SU-DHL-6 (cell line): ENCODE measurements around the gene PASK.

Experiments used
- CTCF ChIP-seq: fragments of 200-600 bp; sonication (generic); IDR thresholded peaks from one replicate; pipeline ENCODE4 v1.5.1; 2017; ENCODE audit warnings: antibody characterized with exemption, mild to moderate bottlenecking, low read length, moderate library complexity; ENCODE audit not compliant: insufficient read depth, poor library complexity, severe bottlenecking
- EZH2phosphoT487 ChIP-seq: fragments of 200-600 bp; sonication (generic), shearing (Covaris generic); conservative IDR thresholded peaks from 2 replicates; pipeline ENCODE4 v1.6.1; 2018; ENCODE audit warnings: mild to moderate bottlenecking, antibody characterized with exemption, low read length, moderate library complexity, mixed read lengths

- no peak for TF ChIP-seq CTCF
- TF ChIP-seq EZH2phosphoT487, result no peak
These were observed 79.4 kb downstream of the PASK start for GRCh38 chr2:241069821-241070281.
